Activated CD8-positive, alpha-beta memory T cell treated with anti-CD3 and anti-CD28 coated beads, Interleukin-2, amount 50 U/mL, for 4 hours (primary cell): ENCODE results near the gene FBXW11.
"Not testable (repeated sequence)": the region's sequence is repeated elsewhere in the genome, so short reads cannot be mapped to it uniquely, and the experiment has no call there.

Experiments used
- DNase-seq: peaks from one replicate; pipeline ENCODE4 v3.0.0-alpha.2; 2020

FBXW11 gene

GRCh38 chr5:171980792-171981191, 25.6 kb downstream of the FBXW11 start:
- no peak for DNase-seq

GRCh38 chr5:171979606-171980005, 26.8 kb downstream of the FBXW11 start:
- no peak for DNase-seq

- DNase-seq, result no peak
These were observed 27.9 kb downstream of the FBXW11 start for GRCh38 chr5:171978519-171978918.

- no peak for DNase-seq
These were observed 28.4 kb downstream of the FBXW11 start for GRCh38 chr5:171978016-171978415.

GRCh38 chr5:171977244-171977950, 29.0 kb downstream of the FBXW11 start:
- DNase-seq, result not testable (repeated sequence)

- no peak for DNase-seq
These were observed 30.4 kb downstream of the FBXW11 start for GRCh38 chr5:171975877-171976667.

GRCh38 chr5:171975262-171975876, 31.1 kb downstream of the FBXW11 start:
- no peak for DNase-seq

GRCh38 chr5:171970826-171971225, 35.6 kb downstream of the FBXW11 start:
- DNase-seq, result no peak

GRCh38 chr5:171969288-171969880, 37.1 kb downstream of the FBXW11 start:
- no peak for DNase-seq

- no peak for DNase-seq
These were observed 37.9 kb downstream of the FBXW11 start for GRCh38 chr5:171968531-171968930.

GRCh38 chr5:171966964-171967363, 39.5 kb downstream of the FBXW11 start:
- no peak for DNase-seq

GRCh38 chr5:171966270-171966669, 40.2 kb downstream of the FBXW11 start:
- DNase-seq, result no peak

- DNase-seq, result peak; percentile 40
These were observed 40.7 kb downstream of the FBXW11 start for GRCh38 chr5:171965745-171966144.

- DNase-seq, result no peak
These were observed 43.0 kb downstream of the FBXW11 start for GRCh38 chr5:171963416-171963815.

GRCh38 chr5:171961117-171961516, 45.3 kb downstream of the FBXW11 start:
- no peak for DNase-seq

GRCh38 chr5:171957591-171958251, 48.7 kb downstream of the FBXW11 start:
- DNase-seq, result peak; percentile 18

GRCh38 chr5:171956887-171957495, 49.4 kb downstream of the FBXW11 start:
- DNase-seq, result no peak

GRCh38 chr5:171956314-171956713, 50.1 kb downstream of the FBXW11 start:
- no peak for DNase-seq

GRCh38 chr5:171955761-171956160, 50.7 kb downstream of the FBXW11 start:
- no peak for DNase-seq

- no peak for DNase-seq
These were observed 51.7 kb downstream of the FBXW11 start for GRCh38 chr5:171954721-171955120.

- no peak for DNase-seq
These were observed 52.4 kb downstream of the FBXW11 start for GRCh38 chr5:171953860-171954701.

- DNase-seq, result no peak
These were observed 54.4 kb downstream of the FBXW11 start for GRCh38 chr5:171952021-171952420.
